PC-9 (cell line): ENCODE results near the gene FIGN. TPM values are rescaled to one million over a fixed set of nuclear protein-coding genes. Genes with fewer than 3 reads are reported as not detected.

ENCODE experiments used
- BruUV-seq: library from RNA; stranded (reverse); fragments of 400-500 nt; replicated peaks from 2 replicates; lab custom pipeline; 2021; lab: Mats Ljungman, UMichigan
- CTCF ChIA-PET: fragments of 300-600 bp; sonication (Branson Sonifier 250); formaldehyde crosslinking; loops from one replicate; lab custom pipeline; 2022; ENCODE audit warnings: antibody characterized with exemption; lab: Charles Lee
- POLR2A ChIA-PET: fragments of 300-600 bp; sonication (Branson Sonifier 250); formaldehyde crosslinking; loops from one replicate; lab custom pipeline; 2022; ENCODE audit warnings: antibody characterized with exemption; ENCODE audit not compliant: unreplicated experiment; lab: Charles Lee
- DNase-seq, 2 experiments: peaks; one replicate each; pipeline versions ENCODE4 v3.0.0 to v3.0.0-alpha.2; 2015 to 2022; ENCODE audit warnings: mixed read lengths in 1 of 2
- H2AFZ ChIP-seq: fragments of 200-600 bp; sonication (generic); 2 replicates; pipeline ENCODE4 v1.8.1; 2017; ENCODE audit warnings: antibody characterized with exemption
- H3F3A ChIP-seq: fragments of 200-600 bp; sonication (generic); 2 replicates; pipeline ENCODE4 v1.8.1; 2017; ENCODE audit warnings: antibody characterized with exemption, mild to moderate bottlenecking, low read depth; ENCODE audit not compliant: insufficient read depth
- H3K27ac ChIP-seq: fragments of 200-600 bp; sonication (generic); 2 replicates; pipeline ENCODE4 v1.6.1; 2016; ENCODE audit warnings: mixed run types
- H3K27me3 ChIP-seq: fragments of 200-600 bp; sonication (generic); 2 replicates; pipeline ENCODE4 v1.6.1; 2016; ENCODE audit warnings: low read depth, mixed run types; ENCODE audit not compliant: insufficient read depth
- H3K36me3 ChIP-seq: fragments of 200-600 bp; sonication (generic); 2 replicates; pipeline ENCODE4 v1.6.1; 2016; ENCODE audit warnings: low read depth, mixed run types
- H3K4me1 ChIP-seq: fragments of 200-600 bp; sonication (generic); replicated peaks from 2 replicates; pipeline ENCODE4 v1.6.1; 2016; ENCODE audit warnings: mixed run types; ENCODE audit not compliant: insufficient read depth
- H3K4me2 ChIP-seq: fragments of 200-600 bp; sonication (generic); 2 replicates; pipeline ENCODE4 v1.6.1; 2017; ENCODE audit warnings: mixed run types
- H3K4me3 ChIP-seq: fragments of 200-600 bp; sonication (generic); 2 replicates; pipeline ENCODE4 v1.6.1; 2016; ENCODE audit warnings: mixed run types
- H3K79me2 ChIP-seq: fragments of 200-600 bp; sonication (generic); 2 replicates; pipeline ENCODE4 v1.6.1; 2017; ENCODE audit warnings: low read depth, mixed run types
- H3K9me2 ChIP-seq: fragments of 200-600 bp; sonication (generic); 2 replicates; pipeline ENCODE4 v1.8.1; 2017; ENCODE audit warnings: mild to moderate bottlenecking; ENCODE audit not compliant: insufficient read depth
- H3K9me3 ChIP-seq: fragments of 200-600 bp; sonication (generic); 2 replicates; pipeline ENCODE4 v1.8.1; 2016; ENCODE audit warnings: low read depth; ENCODE audit not compliant: insufficient read depth
- H4K20me1 ChIP-seq: fragments of 200-600 bp; sonication (generic); 2 replicates; pipeline ENCODE4 v1.8.1; 2017; ENCODE audit not compliant: insufficient read depth
- CTCF ChIP-seq: fragments of 200-600 bp; sonication (generic); conservative IDR thresholded peaks from 2 replicates; pipeline ENCODE4 v1.6.1; 2017; ENCODE audit warnings: mixed run types, antibody characterized with exemption, mild to moderate bottlenecking, moderate library complexity
- EZH2 ChIP-seq: fragments of 200-600 bp; sonication (generic); IDR thresholded peaks from 2 replicates; pipeline ENCODE4 v1.8.0; 2017; ENCODE audit warnings: antibody characterized with exemption, low read depth
- intact Hi-C: fragments of 100-400 bp; cut with micrococcal nuclease; formaldehyde crosslinking; loops from one replicate; pipeline ENCODE4 v1.10.0; 2022; ENCODE audit not compliant: unreplicated experiment
- total RNA-seq: library from RNA; stranded (reverse); gene quantifications from 2 replicates; pipeline ENCODE4 v1.2.3, GENCODE V29; 2021

The FIGN gene
- total RNA-seq, 1 experiment from 2014 or later, result 7.4 TPM

- no peak overlapping the region for H3K4me2 ChIP-seq
- H3K36me3 ChIP-seq, result no peaks in the 10 kb centered on the region
- no peak overlapping the region for H3K27ac ChIP-seq
- no peaks in the 10 kb centered on the region for H3K27me3 ChIP-seq
- no peaks in the 10 kb centered on the region for H3K9me3 ChIP-seq
- H4K20me1 ChIP-seq, result no peaks in the 10 kb centered on the region
- H3K9me2 ChIP-seq, result no peaks in the 10 kb centered on the region
- POLR2A ChIA-PET, result no interaction called here
- no TSS peak for BruUV-seq
- no peaks in the 10 kb centered on the region for H3F3A ChIP-seq
- no peak overlapping the region for H2AFZ ChIP-seq
- no peak for TF ChIP-seq EZH2
- TF ChIP-seq CTCF, result no peak
- CTCF ChIA-PET, result no interaction called here
- no peaks in the 10 kb centered on the region for H3K79me2 ChIP-seq
- intact Hi-C loops, result no loop called here
- H3K4me3 ChIP-seq, result no peak overlapping the region
- no peaks in the 10 kb centered on the region for H3K4me1 ChIP-seq
- DNase-seq, result no peak
These were observed 15.9 kb upstream of the FIGN start for GRCh38 chr2:163751696-163752095.

GRCh38 chr2:163748420-163748819 is 12.6 kb upstream of the FIGN start:
- Histone ChIP-seq H3K36me3 (no peaks in the 10 kb centered on the region), H3K27me3 (no peaks in the 10 kb centered on the region), H4K20me1 (no peaks in the 10 kb centered on the region), H2AFZ (no peak overlapping the region), H3F3A (no peaks in the 10 kb centered on the region), H3K9me3 (no peaks in the 10 kb centered on the region), H3K9me2 (no peaks in the 10 kb centered on the region), H3K79me2 (no peaks in the 10 kb centered on the region), H3K4me1 (no peaks in the 10 kb centered on the region), H3K27ac (no peak overlapping the region), H3K4me3 (no peak overlapping the region), H3K4me2 (no peak overlapping the region)
- BruUV-seq, result no TSS peak
- no peak for DNase-seq
- intact Hi-C loops, result no loop called here
- ChIA-PET POLR2A (no interaction called here), CTCF (no interaction called here)
- no peak for TF ChIP-seq EZH2
- TF ChIP-seq CTCF, result no peak

- H3K4me3 ChIP-seq, result no peak overlapping the region
- POLR2A ChIA-PET, result no interaction called here
- CTCF ChIA-PET, result no interaction called here
- H3K9me2 ChIP-seq, result no peaks in the 10 kb centered on the region
- no peaks in the 10 kb centered on the region for H3K4me1 ChIP-seq
- no peak overlapping the region for H2AFZ ChIP-seq
- H4K20me1 ChIP-seq, result no peaks in the 10 kb centered on the region
- H3K4me2 ChIP-seq, result no peak overlapping the region
- DNase-seq, result no peak
- no peaks in the 10 kb centered on the region for H3F3A ChIP-seq
- no TSS peak for BruUV-seq
- H3K27ac ChIP-seq, result no peak overlapping the region
- TF ChIP-seq EZH2, result no peak
- intact Hi-C loops, result no loop called here
- no peaks in the 10 kb centered on the region for H3K27me3 ChIP-seq
- H3K9me3 ChIP-seq, result no peaks in the 10 kb centered on the region
- no peaks in the 10 kb centered on the region for H3K79me2 ChIP-seq
- no peaks in the 10 kb centered on the region for H3K36me3 ChIP-seq
These were observed 5.6 kb upstream of the FIGN start for GRCh38 chr2:163741435-163741834.

GRCh38 chr2:163737563-163737962 is 1.8 kb upstream of the FIGN start:
- H3K27ac ChIP-seq, result no peak overlapping the region
- no peaks in the 10 kb centered on the region for H3F3A ChIP-seq
- POLR2A ChIA-PET, result no interaction called here
- no peak for DNase-seq
- H3K36me3 ChIP-seq, result no peaks in the 10 kb centered on the region
- no peaks in the 10 kb centered on the region for H3K9me3 ChIP-seq
- no peaks in the 10 kb centered on the region for H3K4me1 ChIP-seq
- no peaks in the 10 kb centered on the region for H3K27me3 ChIP-seq
- CTCF ChIA-PET, result no interaction called here
- H4K20me1 ChIP-seq, result no peaks in the 10 kb centered on the region
- BruUV-seq, result no TSS peak
- H3K79me2 ChIP-seq, result 0 out of 2 replicates have a peak, but pooled peaks cover 5% of the 10 kb centered on the region
- TF ChIP-seq CTCF (no peak), EZH2 (no peak)
- H3K9me2 ChIP-seq, result no peaks in the 10 kb centered on the region
- no peak overlapping the region for H3K4me3 ChIP-seq
- intact Hi-C loops, result loop anchor here (2.0 to 10.0 kb wide), 4 partner anchors 43 to 687 kb away; no protein-coding TSS in a partner anchor
- no peak overlapping the region for H3K4me2 ChIP-seq
- no peak overlapping the region for H2AFZ ChIP-seq
